GM12878 (cell line): ENCODE data around the gene TIAM1. TPM values are rescaled to one million over a fixed set of nuclear protein-coding genes. Genes with fewer than 3 reads are reported as not detected.

Experiments used
- ATAC-seq: fragments of 200-7000 bp; cut with Tn5 transposase; 3 replicates; pipeline ENCODE4 v1.9.1; 2020; ENCODE audit warnings: mild to moderate bottlenecking, moderate library complexity
- BruUV-seq: library from RNA; stranded (reverse); fragments of 400-500 nt; replicated peaks from 2 replicates; lab custom pipeline; 2021; lab: Mats Ljungman, UMichigan
- CTCF ChIA-PET: fragments of 300-600 bp; sonication (Branson Sonifier 250); formaldehyde crosslinking; extraction: SDS; loops from one replicate; lab custom pipeline; 2021; ENCODE audit warnings: inconsistent platforms; lab: Yijun Ruan, JAX
- POLR2A ChIA-PET: fragments of 350-600 bp; formaldehyde crosslinking; extraction: SDS; loops from one replicate; lab custom pipeline; 2021; ENCODE audit warnings: inconsistent platforms; lab: Charles Lee
- RAD21 ChIA-PET: fragments of 300-600 bp; sonication (Branson Sonifier 250); formaldehyde crosslinking; loops from one replicate; lab custom pipeline; 2023; ENCODE audit warnings: antibody characterized with exemption; ENCODE audit not compliant: unreplicated experiment; lab: Charles Lee
- SMC1A ChIA-PET: fragments of 300-600 bp; sonication (Branson Sonifier 250); formaldehyde crosslinking; loops from one replicate; lab custom pipeline; 2023; ENCODE audit not compliant: unreplicated experiment, uncharacterized antibody; lab: Charles Lee
- DNase-seq: peaks from one replicate; pipeline ENCODE4 v3.0.0-alpha.2; 2011; ENCODE audit warnings: low read depth, low spot score
- FAIRE-seq: peaks from 3 replicates; lab custom pipeline; 2011; peaks lifted over from hg19 to GRCh38; lab: Jason Lieb, UNC
- H2AFZ ChIP-seq: 2 replicates; pipeline ENCODE4 v1.6.0; 2011; ENCODE audit warnings: low read depth, low read length, control low read depth; ENCODE audit not compliant: control insufficient read depth
- H3K27ac ChIP-seq: 2 replicates; pipeline ENCODE4 v1.5.1; 2011; ENCODE audit warnings: control low read depth; ENCODE audit not compliant: control insufficient read depth, insufficient read depth
- H3K27me3 ChIP-seq, 2 experiments: replicated peaks in 1 of 2; 2 replicates each; pipeline versions ENCODE4 v1.6.0 to v1.6.1; 2011; ENCODE audit warnings: low read length in 1 of 2; ENCODE audit not compliant: control insufficient read depth in 2 of 2, insufficient read depth in 2 of 2
- H3K36me3 ChIP-seq, 2 experiments: 2 replicates each; pipeline ENCODE4 v1.5.1; 2011; ENCODE audit warnings: low read length in 1 of 2; ENCODE audit not compliant: control insufficient read depth in 2 of 2, insufficient read depth in 2 of 2
- H3K4me1 ChIP-seq: 2 replicates; pipeline ENCODE4 v1.6.1; 2011; ENCODE audit warnings: mild to moderate bottlenecking, low read length, moderate library complexity, mixed read lengths; ENCODE audit not compliant: control insufficient read depth, insufficient read depth
- H3K4me2 ChIP-seq: 2 replicates; pipeline ENCODE4 v1.6.0; 2011; ENCODE audit warnings: control low read depth; ENCODE audit not compliant: control insufficient read depth, insufficient read depth
- H3K4me3 ChIP-seq: fragments of 200-600 bp; sonication (generic); 2 replicates; pipeline ENCODE4 v1.5.1; 2016
- H3K79me2 ChIP-seq: 2 replicates; pipeline ENCODE4 v1.6.0; 2011; ENCODE audit warnings: low read length; ENCODE audit not compliant: control insufficient read depth, insufficient read depth
- H3K9ac ChIP-seq: 2 replicates; pipeline ENCODE4 v1.8.0; 2011; ENCODE audit warnings: low read length, control low read depth, mixed read lengths; ENCODE audit not compliant: control insufficient read depth, insufficient read depth
- H3K9me3 ChIP-seq: replicated peaks from 3 replicates; pipeline ENCODE4 v1.5.1; 2011; ENCODE audit warnings: mild to moderate bottlenecking, low read length; ENCODE audit not compliant: control insufficient read depth, insufficient read depth
- H4K20me1 ChIP-seq: 2 replicates; pipeline ENCODE4 v1.6.0; 2011; ENCODE audit not compliant: control insufficient read depth, insufficient read depth
- BHLHE40 ChIP-seq, 2 experiments: fragments of 450-650 bp in 1 of 2; IDR thresholded peaks; 2 replicates each; pipeline ENCODE4 v1.6.1; 2011 to 2017; ENCODE audit warnings: low read depth in 2 of 2, borderline replicate concordance in 1 of 2, improper control_type of control experiment in 1 of 2, low read length in 1 of 2, mild to moderate bottlenecking in 1 of 2
- ELK1 ChIP-seq: IDR thresholded peaks from 2 replicates; pipeline ENCODE4 v1.6.1; 2012; ENCODE audit warnings: low read depth, low read length, improper control_type of control experiment
- EP300 ChIP-seq, 2 experiments: fragments of 150-350 bp in 1 of 2; IDR thresholded peaks; 2 replicates each; pipeline ENCODE4 v1.6.1; 2011 to 2012; ENCODE audit warnings: low read depth in 2 of 2, low read length in 2 of 2, borderline replicate concordance in 1 of 2, improper control_type of control experiment in 1 of 2, inconsistent platforms in 1 of 2; ENCODE audit not compliant: control insufficient read depth in 1 of 2
- KAT2A ChIP-seq: conservative IDR thresholded peaks from 2 replicates; pipeline ENCODE4 v1.6.1; 2011; ENCODE audit warnings: low read depth, low read length; ENCODE audit not compliant: control insufficient read depth
- RB1 ChIP-seq: fragments of 450-650 bp; formaldehyde crosslinking; IDR thresholded peaks from 2 replicates; pipeline ENCODE4 v1.6.1; 2017; ENCODE audit warnings: mild to moderate bottlenecking, borderline replicate concordance
- TCF12 ChIP-seq: IDR thresholded peaks from 2 replicates; pipeline ENCODE4 v1.6.1; 2011; ENCODE audit warnings: low read depth, mild to moderate bottlenecking, low read length
- WGBS: methylation state at CpG from one replicate; pipeline ENCODE4 v1.1.6; 2016; ENCODE audit warnings: low lambda C conversion rate; ENCODE audit not compliant: insufficient replicate concordance, insufficient coverage; ENCODE audit errors: missing lambda C conversion rate; 5-methylcytosine and 5-hydroxymethylcytosine counted together
- in situ Hi-C: fragments of 300-500 bp; cut with MboI; formaldehyde crosslinking; loops from 9 replicates; pipeline ENCODE4 v1.14.3; 2018; ENCODE audit warnings: mixed read lengths
- intact Hi-C: fragments of 100-400 bp; cut with micrococcal nuclease; formaldehyde crosslinking; loops from one replicate; pipeline ENCODE4 v1.14.2; 2022; ENCODE audit not compliant: unreplicated experiment
- polyA plus RNA-seq, 11 experiments: library from polyadenylated mRNA; depleted of rRNA in 4 of 11; unstranded in 6 of 11; stranded (reverse) in 5 of 11; fragments of >200 nt; fragmentation: Nextera tagmentation in 4 of 11; fragmentation: Illumina TruSeq in 1 of 11; extraction: Ambion mirVana in 4 of 11; extraction: Trizol in 1 of 11; gene quantifications; 1 replicate in 1 of 11; 2 replicates in 10 of 11; pipeline versions ENCODE4 v1.2.1 to v1.2.3, GENCODE V29; 2011 to 2016; ENCODE audit warnings: inconsistent platforms in 2 of 11, missing spikeins in 2 of 11, low read depth in 1 of 11
- total RNA-seq, 4 experiments: library from RNA; depleted of rRNA in 3 of 4; stranded (reverse); fragments of >200 nt in 3 of 4; fragmentation: Illumina TruSeq in 1 of 4; extraction: Trizol in 1 of 4; gene quantifications; 2 replicates each; pipeline versions ENCODE4 v1.2.1 to v1.2.3, GENCODE V29; 2013 to 2021

TIAM1 gene
- total and polyA plus RNA-seq, 10 of the 15 experiments (the other 5 are each of a cell fraction or from before 2014, with no cell fraction given): 0.31 to 35.9 (median 0.78) TPM

GRCh38 chr21:31254131-31254530, 89.9 kb downstream of the TIAM1 start:
- no peak for DNase-seq
- H3K27me3 ChIP-seq: no peaks in the 10 kb centered on the region
- intact Hi-C loops: no loop called here
- WGBS: 72% methylated on average over 2 of the region's 2 CpGs
- H3K9me3 ChIP-seq: no peaks in the 10 kb centered on the region
- ChIA-PET SMC1A (interaction anchor here (0.7 kb wide), 1 partner anchor 19 kb away, joined by 3 read pairs; no protein-coding TSS in a partner anchor), POLR2A (no interaction called here), RAD21 (no interaction called here), CTCF (interaction anchor here (1.1 kb wide), 1 partner anchor 29 kb away, joined by 3 read pairs; no protein-coding TSS in a partner anchor)
- H3K79me2 ChIP-seq: no peaks in the 10 kb centered on the region
- no peaks in the 10 kb centered on the region for H3K4me1 ChIP-seq
- no peak for ATAC-seq
- H3K4me2 ChIP-seq: no peak overlapping the region
- no peak for FAIRE-seq
- TF ChIP-seq KAT2A (no peak), ELK1 (no peak), BHLHE40 (IDR thresholded peaks at IDR 0.05; ENCODE audit: borderline replicate concordance in 1 of 2, low read depth in 2 of 2, low read length in 1 of 2) (no peak), RB1 (no peak), TCF12 (no peak), EP300 (IDR thresholded peaks at IDR 0.05; ENCODE audit: borderline replicate concordance in 1 of 2, control insufficient read depth in 1 of 2, low read depth in 2 of 2, low read length in 2 of 2) (no peak)
- no peak overlapping the region for H3K4me3 ChIP-seq
- no peaks in the 10 kb centered on the region for H4K20me1 ChIP-seq
- no peak overlapping the region for H2AFZ ChIP-seq
- H3K27ac ChIP-seq: no peak overlapping the region
- no TSS peak for BruUV-seq
- in situ Hi-C loops: no loop called here
- H3K9ac ChIP-seq: no peak overlapping the region
- H3K36me3 ChIP-seq: no peaks in the 10 kb centered on the region
